WTC11 (cell line): ENCODE data around the gene MX1. TPM values are rescaled to one million over a fixed set of nuclear protein-coding genes. Genes with fewer than 3 reads are reported as not detected.

ENCODE experiments used
- ATAC-seq: fragments of 200-7000 bp; cut with Tn5 transposase; 2 replicates; pipeline ENCODE4 v1.10.0; 2021; ENCODE audit warnings: mild to moderate bottlenecking, moderate library complexity
- CTCF ChIA-PET: fragments of 300-600 bp; sonication (Branson Sonifier 250); formaldehyde crosslinking; loops from one replicate; lab custom pipeline; 2021; ENCODE audit warnings: antibody characterized with exemption; lab: Charles Lee
- POLR2A ChIA-PET: fragments of 350-600 bp; sonication (Branson Sonifier 250); formaldehyde crosslinking; loops from one replicate; lab custom pipeline; 2021; ENCODE audit warnings: antibody characterized with exemption; lab: Charles Lee
- DNase-seq: peaks from one replicate; pipeline ENCODE4 v3.0.0; 2021; ENCODE audit warnings: low spot score
- H3K27ac Mint-ChIP-seq: 2 replicates; pipeline ENCODE4 v1.8.0; 2021; ENCODE audit warnings: mixed read lengths
- H3K27me3 Mint-ChIP-seq: 2 replicates; pipeline ENCODE4 v1.8.0; 2021; ENCODE audit warnings: low read depth, mild to moderate bottlenecking, moderate library complexity, mixed read lengths
- H3K36me3 Mint-ChIP-seq: 2 replicates; pipeline ENCODE4 v1.8.0; 2021; ENCODE audit warnings: mixed read lengths
- H3K4me1 Mint-ChIP-seq: 2 replicates; pipeline ENCODE4 v1.8.0; 2022; ENCODE audit warnings: mixed read lengths
- H3K4me3 Mint-ChIP-seq: 2 replicates; pipeline ENCODE4 v1.8.0; 2021; ENCODE audit warnings: mild to moderate bottlenecking, moderate library complexity, mixed read lengths
- H3K9me3 Mint-ChIP-seq: 2 replicates; pipeline ENCODE4 v1.8.0; 2021; ENCODE audit warnings: mixed read lengths
- GABPB1 ChIP-seq: sonication (generic); formaldehyde crosslinking; IDR thresholded peaks from 2 replicates; pipeline ENCODE4 v1.8.1; 2023; ENCODE audit warnings: mild to moderate bottlenecking, missing genetic modification reagents
- JUN ChIP-seq: sonication (generic); formaldehyde crosslinking; IDR thresholded peaks from 2 replicates; pipeline ENCODE4 v1.8.0; 2023; ENCODE audit warnings: mild to moderate bottlenecking, missing genetic modification reagents
- NR1H2 ChIP-seq: sonication (generic); formaldehyde crosslinking; IDR thresholded peaks from 2 replicates; pipeline ENCODE4 v1.9.0; 2021; ENCODE audit warnings: mild to moderate bottlenecking, moderate library complexity, missing genetic modification reagents
- NR3C1 ChIP-seq: sonication (generic); formaldehyde crosslinking; conservative IDR thresholded peaks from 2 replicates; pipeline ENCODE4 v1.8.1; 2023; ENCODE audit warnings: low read depth, mild to moderate bottlenecking, missing genetic modification reagents
- PRRX2 ChIP-seq: fragments of 250-450 bp; sonication (Bioruptor Pico); IDR thresholded peaks from 2 replicates; pipeline ENCODE4 v1.8.0; 2021; ENCODE audit warnings: mild to moderate bottlenecking
- SOX15 ChIP-seq: fragments of 250-450 bp; sonication (Bioruptor Pico); IDR thresholded peaks from 2 replicates; pipeline ENCODE4 v1.9.0; 2021; ENCODE audit warnings: mild to moderate bottlenecking
- TEAD1 ChIP-seq: sonication (generic); formaldehyde crosslinking; IDR thresholded peaks from 2 replicates; pipeline ENCODE4 v1.8.0; 2022; ENCODE audit warnings: mild to moderate bottlenecking, missing genetic modification reagents
- TEAD4 ChIP-seq: sonication (generic); formaldehyde crosslinking; IDR thresholded peaks from 2 replicates; pipeline ENCODE4 v1.8.0; 2022; ENCODE audit warnings: mild to moderate bottlenecking, missing genetic modification reagents
- ZBTB21 ChIP-seq: sonication (generic); formaldehyde crosslinking; IDR thresholded peaks from 2 replicates; pipeline ENCODE4 v1.8.1; 2023; ENCODE audit warnings: mild to moderate bottlenecking, missing genetic modification reagents, borderline replicate concordance
- ZNF263 ChIP-seq: sonication (generic); formaldehyde crosslinking; IDR thresholded peaks from 2 replicates; pipeline ENCODE4 v1.8.1; 2022; ENCODE audit warnings: low read depth, mild to moderate bottlenecking, moderate library complexity, missing genetic modification reagents
- total RNA-seq: library from RNA; stranded (reverse); gene quantifications from 3 replicates; pipeline ENCODE4 v1.2.3, GENCODE V29; 2021
- TF ChIP-seq, protein P1 (sequence below): fragments of 200-600 bp; IDR thresholded peaks from 2 replicates; pipeline ENCODE4 v1.8.0; 2022; ENCODE audit warnings: antibody characterized with exemption
- TF ChIP-seq, protein P2 (sequence below): sonication (generic); formaldehyde crosslinking; IDR thresholded peaks from 2 replicates; pipeline ENCODE4 v1.8.1; 2023; ENCODE audit warnings: mild to moderate bottlenecking, missing genetic modification reagents, borderline replicate concordance
- TF ChIP-seq, protein P3 (sequence below): fragments of 250-450 bp; sonication (Bioruptor Pico); IDR thresholded peaks from 2 replicates; pipeline ENCODE4 v1.9.0; 2021; ENCODE audit warnings: moderate library complexity, mild to moderate bottlenecking, inconsistent platforms, borderline replicate concordance
- TF ChIP-seq, protein P4 (sequence below): fragments of 250-450 bp; sonication (Bioruptor Pico); IDR thresholded peaks from 2 replicates; pipeline ENCODE4 v1.9.0; 2021; ENCODE audit warnings: mild to moderate bottlenecking

Gene MX1
- total RNA-seq, 1 experiment from 2014 or later, result 3.6 TPM

DNA sequence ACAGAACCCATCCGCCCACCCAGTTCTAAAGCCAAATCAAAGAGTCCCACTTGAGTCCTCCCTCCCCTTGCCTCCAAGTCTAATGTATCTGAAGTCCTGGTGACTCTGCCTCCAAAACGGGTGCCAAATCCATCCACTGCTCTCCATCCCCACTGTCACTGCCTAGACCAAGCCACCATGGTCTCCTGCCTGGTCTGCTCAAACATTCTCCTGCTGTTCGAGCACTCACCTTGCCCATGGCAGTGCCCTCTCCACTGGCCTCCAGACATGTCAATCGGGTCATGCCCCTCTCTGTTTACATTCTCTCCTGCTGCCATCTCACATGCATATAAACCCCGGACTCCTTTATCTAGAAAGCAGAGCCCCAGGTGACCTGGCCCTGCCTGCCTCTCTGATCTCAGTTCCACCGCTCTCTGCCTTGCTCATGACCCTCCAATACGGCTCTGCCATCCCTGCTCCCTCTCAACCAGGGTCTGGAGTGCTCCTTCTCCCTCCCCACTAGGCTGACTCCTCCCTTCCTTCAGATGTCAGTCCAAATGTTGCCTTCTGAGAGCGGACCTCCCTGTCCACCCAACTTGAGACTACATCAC, 32.1 kb upstream of the MX1 start:
- Mint-ChIP-seq H3K36me3 (no peaks in the 10 kb centered on the region), H3K4me1 (peaks cover 16% of the 10 kb centered on the region), H3K4me3 (no peak overlapping the region), H3K27me3 (no peaks in the 10 kb centered on the region; the same call in 1 of the 2 replicates), H3K9me3 (peaks cover 18% of the 10 kb centered on the region), H3K27ac (no peak overlapping the region)
- POLR2A ChIA-PET, result no interaction called here
- ATAC-seq, result no peak
- CTCF ChIA-PET, result no interaction called here
- TF ChIP-seq, protein P1, sequence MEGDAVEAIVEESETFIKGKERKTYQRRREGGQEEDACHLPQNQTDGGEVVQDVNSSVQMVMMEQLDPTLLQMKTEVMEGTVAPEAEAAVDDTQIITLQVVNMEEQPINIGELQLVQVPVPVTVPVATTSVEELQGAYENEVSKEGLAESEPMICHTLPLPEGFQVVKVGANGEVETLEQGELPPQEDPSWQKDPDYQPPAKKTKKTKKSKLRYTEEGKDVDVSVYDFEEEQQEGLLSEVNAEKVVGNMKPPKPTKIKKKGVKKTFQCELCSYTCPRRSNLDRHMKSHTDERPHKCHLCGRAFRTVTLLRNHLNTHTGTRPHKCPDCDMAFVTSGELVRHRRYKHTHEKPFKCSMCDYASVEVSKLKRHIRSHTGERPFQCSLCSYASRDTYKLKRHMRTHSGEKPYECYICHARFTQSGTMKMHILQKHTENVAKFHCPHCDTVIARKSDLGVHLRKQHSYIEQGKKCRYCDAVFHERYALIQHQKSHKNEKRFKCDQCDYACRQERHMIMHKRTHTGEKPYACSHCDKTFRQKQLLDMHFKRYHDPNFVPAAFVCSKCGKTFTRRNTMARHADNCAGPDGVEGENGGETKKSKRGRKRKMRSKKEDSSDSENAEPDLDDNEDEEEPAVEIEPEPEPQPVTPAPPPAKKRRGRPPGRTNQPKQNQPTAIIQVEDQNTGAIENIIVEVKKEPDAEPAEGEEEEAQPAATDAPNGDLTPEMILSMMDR, result no peak
- TF ChIP-seq, protein P2, sequence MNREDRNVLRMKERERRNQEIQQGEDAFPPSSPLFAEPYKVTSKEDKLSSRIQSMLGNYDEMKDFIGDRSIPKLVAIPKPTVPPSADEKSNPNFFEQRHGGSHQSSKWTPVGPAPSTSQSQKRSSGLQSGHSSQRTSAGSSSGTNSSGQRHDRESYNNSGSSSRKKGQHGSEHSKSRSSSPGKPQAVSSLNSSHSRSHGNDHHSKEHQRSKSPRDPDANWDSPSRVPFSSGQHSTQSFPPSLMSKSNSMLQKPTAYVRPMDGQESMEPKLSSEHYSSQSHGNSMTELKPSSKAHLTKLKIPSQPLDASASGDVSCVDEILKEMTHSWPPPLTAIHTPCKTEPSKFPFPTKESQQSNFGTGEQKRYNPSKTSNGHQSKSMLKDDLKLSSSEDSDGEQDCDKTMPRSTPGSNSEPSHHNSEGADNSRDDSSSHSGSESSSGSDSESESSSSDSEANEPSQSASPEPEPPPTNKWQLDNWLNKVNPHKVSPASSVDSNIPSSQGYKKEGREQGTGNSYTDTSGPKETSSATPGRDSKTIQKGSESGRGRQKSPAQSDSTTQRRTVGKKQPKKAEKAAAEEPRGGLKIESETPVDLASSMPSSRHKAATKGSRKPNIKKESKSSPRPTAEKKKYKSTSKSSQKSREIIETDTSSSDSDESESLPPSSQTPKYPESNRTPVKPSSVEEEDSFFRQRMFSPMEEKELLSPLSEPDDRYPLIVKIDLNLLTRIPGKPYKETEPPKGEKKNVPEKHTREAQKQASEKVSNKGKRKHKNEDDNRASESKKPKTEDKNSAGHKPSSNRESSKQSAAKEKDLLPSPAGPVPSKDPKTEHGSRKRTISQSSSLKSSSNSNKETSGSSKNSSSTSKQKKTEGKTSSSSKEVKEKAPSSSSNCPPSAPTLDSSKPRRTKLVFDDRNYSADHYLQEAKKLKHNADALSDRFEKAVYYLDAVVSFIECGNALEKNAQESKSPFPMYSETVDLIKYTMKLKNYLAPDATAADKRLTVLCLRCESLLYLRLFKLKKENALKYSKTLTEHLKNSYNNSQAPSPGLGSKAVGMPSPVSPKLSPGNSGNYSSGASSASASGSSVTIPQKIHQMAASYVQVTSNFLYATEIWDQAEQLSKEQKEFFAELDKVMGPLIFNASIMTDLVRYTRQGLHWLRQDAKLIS (CRISPR knock-in tag), result no peak
- TF ChIP-seq JUN (no peak), NR1H2 (CRISPR knock-in tag) (no peak), TEAD4 (CRISPR knock-in tag) (no peak), PRRX2 (no peak)
- TF ChIP-seq, protein P3, sequence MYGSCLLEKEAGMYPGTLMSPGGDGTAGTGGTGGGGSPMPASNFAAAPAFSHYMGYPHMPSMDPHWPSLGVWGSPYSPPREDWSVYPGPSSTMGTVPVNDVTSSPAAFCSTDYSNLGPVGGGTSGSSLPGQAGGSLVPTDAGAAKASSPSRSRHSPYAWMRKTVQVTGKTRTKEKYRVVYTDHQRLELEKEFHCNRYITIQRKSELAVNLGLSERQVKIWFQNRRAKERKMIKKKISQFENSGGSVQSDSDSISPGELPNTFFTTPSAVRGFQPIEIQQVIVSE (CRISPR knock-in tag), result no peak
- TF ChIP-seq, protein P4, sequence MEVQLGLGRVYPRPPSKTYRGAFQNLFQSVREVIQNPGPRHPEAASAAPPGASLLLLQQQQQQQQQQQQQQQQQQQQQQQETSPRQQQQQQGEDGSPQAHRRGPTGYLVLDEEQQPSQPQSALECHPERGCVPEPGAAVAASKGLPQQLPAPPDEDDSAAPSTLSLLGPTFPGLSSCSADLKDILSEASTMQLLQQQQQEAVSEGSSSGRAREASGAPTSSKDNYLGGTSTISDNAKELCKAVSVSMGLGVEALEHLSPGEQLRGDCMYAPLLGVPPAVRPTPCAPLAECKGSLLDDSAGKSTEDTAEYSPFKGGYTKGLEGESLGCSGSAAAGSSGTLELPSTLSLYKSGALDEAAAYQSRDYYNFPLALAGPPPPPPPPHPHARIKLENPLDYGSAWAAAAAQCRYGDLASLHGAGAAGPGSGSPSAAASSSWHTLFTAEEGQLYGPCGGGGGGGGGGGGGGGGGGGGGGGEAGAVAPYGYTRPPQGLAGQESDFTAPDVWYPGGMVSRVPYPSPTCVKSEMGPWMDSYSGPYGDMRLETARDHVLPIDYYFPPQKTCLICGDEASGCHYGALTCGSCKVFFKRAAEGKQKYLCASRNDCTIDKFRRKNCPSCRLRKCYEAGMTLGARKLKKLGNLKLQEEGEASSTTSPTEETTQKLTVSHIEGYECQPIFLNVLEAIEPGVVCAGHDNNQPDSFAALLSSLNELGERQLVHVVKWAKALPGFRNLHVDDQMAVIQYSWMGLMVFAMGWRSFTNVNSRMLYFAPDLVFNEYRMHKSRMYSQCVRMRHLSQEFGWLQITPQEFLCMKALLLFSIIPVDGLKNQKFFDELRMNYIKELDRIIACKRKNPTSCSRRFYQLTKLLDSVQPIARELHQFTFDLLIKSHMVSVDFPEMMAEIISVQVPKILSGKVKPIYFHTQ (CRISPR knock-in tag), result no peak
- DNase-seq, result no peak

DNA sequence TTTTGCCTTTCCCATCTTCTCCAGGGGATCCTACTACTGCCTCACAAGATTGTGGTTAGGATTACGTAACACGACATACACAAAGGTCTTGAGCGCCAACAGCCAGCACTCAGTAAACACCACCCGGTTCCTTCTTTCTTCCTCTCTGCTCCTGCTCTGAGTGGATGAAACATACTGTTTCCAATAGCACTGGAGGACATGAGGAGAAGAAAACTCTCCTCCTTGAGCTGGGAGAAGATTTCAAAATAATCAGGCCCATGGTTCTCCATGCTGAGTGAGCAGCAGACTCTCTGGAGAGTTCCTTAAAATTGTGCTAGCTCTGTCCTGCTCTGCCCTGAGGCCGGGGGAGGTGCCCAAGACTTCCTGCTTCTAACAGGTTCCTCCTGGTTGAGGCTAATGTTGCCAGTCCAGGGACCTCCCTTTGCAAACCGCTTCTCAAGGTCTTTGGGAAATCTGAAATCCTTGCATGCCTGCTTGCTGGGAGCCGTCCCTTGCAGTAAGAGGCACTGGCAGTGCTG, 29.4 kb upstream of the MX1 start:
- no peaks in the 10 kb centered on the region for H3K36me3 Mint-ChIP-seq
- ATAC-seq (peak; percentile 80), DNase-seq (no peak)
- H3K4me3 Mint-ChIP-seq, result no peak overlapping the region
- CTCF ChIA-PET, result interaction anchor here (1.0 to 1.9 kb wide), 6 partner anchors 15 to 113 kb away, joined by 3 to 10 read pairs (median 4); no protein-coding TSS in a partner anchor
- peaks cover 11% of the 10 kb centered on the region for H3K9me3 Mint-ChIP-seq
- H3K27ac Mint-ChIP-seq, result no peak overlapping the region
- POLR2A ChIA-PET, result interaction anchor here (0.7 kb wide), 1 partner anchor 13 kb away, joined by 3 read pairs; no protein-coding TSS in a partner anchor
- H3K4me1 Mint-ChIP-seq, result peaks cover 16% of the 10 kb centered on the region
- no peak for TF ChIP-seq GABPB1 (CRISPR knock-in tag)
- TF ChIP-seq ZNF263 (CRISPR knock-in tag), result no peak
- no peak for TF ChIP-seq ZBTB21 (CRISPR knock-in tag)
- TF ChIP-seq TEAD1, result no peak
- no peak for TF ChIP-seq SOX15
- TF ChIP-seq NR3C1 (CRISPR knock-in tag), result no peak
- H3K27me3 Mint-ChIP-seq, result no peaks in the 10 kb centered on the region; the same call in 1 of the 2 replicates
